Activated CD4-positive, CD25-positive, alpha-beta regulatory T cell treated with anti-CD3 and anti-CD28 coated beads, Interleukin-2, amount 50 U/mL, for 72 hours (primary cell): ENCODE results near the gene TMEM60.

Source experiments
- DNase-seq: peaks from one replicate; pipeline ENCODE4 v3.0.0; 2021

Gene TMEM60

DNA sequence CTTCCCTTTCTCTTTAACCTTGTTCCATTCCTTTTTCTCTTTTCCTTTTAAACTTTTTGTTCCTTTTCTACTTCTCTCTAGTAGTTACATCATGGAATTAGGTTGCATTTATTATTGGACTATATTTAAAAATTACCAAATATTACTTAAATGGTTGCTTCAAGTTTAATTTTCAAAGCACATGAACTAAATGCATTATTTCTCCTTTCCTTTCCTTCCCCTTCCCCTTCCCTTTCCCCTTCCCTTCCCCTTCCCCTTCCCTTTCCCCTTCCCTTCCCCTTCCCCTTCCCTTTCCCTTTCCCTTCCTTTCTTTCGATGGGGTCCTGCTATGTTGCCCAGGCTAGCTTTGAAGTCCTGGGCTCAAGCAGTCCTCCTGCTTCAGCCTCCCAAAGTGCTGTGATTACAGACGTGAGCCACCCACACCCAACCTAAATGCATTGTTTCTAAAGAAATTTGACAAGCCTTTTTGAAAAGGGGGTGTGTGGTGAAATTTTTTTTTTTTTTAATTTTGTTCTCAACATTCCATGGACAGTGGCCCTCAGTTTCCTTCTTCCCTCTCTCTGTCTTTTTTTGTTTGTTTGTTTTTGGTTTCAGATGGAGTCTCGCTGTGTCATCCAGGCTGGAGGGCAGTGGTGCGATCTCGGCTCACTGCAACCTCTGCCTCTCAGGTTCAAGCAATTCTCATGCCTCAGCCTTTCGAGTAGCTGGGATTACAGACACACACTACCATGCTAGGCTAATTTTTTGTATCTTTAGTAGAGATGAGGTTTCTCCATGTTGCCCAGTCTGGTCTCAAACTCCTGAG lies 31.2 kb downstream of the TMEM60 start:
- no peak for DNase-seq

DNA sequence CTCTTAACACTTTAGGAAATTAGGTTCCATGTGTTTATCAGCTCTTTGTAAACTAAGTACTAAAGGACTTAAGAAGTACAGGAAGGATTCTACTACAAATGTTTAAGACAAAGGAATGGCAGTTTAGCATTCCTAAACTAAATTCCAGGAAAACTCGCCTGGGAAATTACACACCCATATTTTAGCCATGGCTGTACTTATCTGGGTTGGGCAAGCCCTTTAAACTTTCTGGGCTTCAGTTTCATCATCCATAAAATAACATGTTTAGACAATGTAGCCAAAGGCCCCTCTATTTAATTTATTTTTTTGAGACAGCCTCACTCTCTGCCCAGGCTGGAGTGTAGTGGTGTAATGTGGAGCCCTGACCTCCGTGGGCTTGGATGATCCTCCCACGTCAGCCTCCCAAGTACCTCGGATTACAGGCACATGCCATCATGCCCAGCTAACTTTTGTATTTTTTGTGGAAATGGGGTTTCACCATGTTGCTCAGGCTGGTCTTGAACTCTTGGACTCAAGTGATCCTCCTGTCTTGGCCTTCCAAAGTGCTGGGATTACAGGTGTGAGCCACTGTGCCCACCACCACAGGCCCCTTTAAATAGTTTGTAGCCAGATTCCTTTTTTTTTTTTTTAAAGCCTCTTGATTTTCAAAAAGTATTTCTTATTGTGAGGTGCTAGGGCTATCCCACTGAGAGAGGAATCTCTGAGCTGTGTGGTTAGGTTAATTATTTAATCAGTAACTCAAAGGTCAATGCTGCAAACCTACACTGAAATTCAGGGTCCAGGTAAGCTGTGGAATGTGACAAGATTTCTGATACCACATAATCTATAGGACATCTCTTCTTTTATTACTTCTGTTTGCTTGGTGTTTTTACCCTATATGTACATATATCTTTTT lies 32.1 kb downstream of the TMEM60 start:
- no peak for DNase-seq

DNA sequence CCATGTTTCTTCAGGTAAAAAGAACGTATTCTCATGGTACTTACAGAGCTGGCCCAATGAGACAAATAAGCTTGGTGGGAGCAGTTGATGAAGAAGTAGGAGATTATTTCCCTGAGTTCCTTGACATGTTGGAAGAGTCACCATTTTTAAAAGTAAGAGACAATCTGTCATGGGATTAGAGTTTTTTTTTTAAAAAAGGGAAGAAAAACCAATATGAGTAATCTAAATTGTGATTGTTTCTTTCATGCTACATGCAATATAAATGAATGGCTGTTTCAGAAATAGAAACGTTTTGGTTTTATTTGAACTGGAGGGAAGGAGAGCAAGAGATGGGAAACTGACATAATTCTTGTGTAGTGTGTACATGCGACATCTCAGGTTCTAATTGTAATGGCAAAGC lies 32.8 kb downstream of the TMEM60 start:
- no peak for DNase-seq

DNA sequence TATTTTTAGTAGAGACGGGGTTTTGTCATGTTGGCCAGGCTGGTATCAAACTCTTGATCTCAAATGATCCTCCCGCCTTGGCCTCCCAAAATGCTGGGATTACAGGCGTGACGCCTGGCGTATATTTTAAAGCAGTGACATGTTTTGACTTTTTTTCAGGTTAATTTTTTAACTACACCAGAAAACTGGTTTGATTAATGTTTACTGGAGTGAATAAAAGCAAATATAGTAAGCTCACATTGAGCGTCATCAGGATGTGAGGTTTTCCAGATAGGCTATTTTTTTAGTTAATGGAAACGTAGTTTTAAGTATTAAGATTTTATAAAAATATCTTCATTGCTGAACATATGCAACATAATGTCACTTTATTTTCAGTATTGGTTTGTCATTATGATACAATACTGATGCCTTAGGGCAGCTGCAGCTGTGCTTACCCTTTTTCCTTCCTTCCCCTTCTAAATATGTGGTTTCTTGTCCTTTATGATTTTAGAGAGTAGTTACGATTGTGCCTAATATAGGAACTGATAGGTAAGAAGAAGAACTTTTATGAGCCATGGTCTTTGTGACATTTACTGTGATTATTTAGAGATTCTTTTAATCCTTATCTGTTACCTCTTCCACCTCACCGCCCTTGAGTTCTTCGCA lies 37.3 kb downstream of the TMEM60 start:
- no peak for DNase-seq

DNA sequence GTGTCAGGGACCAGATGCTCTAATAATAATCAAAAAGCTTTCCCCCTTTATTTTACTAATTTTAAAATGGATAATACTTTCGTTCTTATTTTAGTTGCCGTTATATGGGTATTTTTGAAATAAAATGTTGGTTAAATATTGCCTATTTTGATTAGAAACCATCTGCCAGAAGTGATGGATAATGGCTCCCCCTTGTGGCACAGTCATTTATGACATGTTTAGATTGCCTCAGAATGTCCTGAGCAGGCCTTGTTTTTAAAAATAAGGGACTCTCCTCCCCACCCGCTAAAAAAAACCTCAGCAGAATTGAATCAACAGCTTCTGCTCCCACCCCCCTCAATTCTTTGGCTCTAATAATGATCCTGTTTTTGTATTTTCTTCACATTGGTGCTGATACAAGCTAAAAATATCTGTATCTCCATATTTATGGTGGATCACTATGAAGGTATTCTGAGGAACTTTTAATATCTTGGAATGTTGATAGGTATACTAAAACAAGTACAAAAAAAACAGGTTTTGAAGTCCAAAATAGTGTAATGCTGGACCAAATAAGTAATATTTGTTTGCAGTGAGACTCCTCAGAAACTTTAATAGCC lies 38.8 kb downstream of the TMEM60 start:
- DNase-seq: peak; percentile 49

DNA sequence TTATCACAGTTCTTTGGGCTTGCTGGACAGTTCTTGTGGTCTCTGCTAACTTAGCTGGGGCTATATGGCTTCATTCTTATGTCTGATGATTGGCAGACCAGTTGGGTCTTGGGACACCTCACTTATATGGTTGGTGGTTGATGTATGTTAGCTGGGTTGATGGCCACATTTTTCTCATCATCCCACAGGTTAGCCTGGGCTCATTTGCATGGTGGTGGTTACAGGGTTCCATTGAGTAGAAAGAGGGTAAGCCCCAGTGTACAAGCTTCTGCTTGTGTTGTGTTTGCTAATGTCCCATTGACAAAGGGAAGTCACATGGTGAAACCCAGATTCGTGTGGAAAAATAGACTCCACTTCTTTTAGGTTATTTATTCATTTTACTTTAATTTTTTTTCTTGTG lies 40.6 kb downstream of the TMEM60 start:
- no peak for DNase-seq

DNA sequence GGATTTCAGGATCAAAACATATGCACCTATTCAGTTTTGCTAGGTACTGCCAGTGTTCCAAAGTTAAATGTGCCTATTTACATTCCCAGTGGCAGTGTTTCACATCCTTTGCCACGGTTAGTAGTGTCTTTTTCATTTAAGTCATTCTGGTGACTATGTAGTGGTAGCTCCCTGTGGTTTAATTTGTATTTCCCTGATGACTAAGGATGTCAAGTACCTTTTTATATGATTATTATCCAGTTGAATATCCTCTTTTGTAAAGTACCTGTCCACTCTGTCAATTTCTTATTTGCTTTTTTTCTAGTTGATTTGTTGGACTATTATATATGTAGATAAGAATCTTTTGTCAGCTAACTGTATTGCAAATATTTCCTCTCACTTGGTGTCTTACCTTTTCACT lies 45.1 kb downstream of the TMEM60 start:
- DNase-seq: no peak

DNA sequence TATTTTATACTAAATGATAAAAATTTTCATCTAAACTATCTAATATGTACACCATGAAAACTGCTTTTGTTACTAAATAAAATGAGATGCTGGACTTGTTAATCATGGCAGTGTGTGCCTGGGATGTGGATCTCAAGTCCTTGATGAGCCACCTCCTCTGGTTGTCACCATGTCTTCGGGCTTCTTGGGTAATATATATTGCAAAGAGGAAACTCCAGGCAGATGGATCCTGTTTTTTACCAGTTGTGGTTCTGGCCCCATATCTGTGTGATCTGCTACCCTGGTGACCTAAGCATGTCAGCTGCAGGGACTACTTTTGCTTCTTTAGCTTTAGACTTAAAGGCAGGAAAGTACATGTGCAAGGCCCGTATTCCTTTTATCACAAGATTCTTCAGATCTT lies 46.2 kb downstream of the TMEM60 start:
- DNase-seq: no peak

DNA sequence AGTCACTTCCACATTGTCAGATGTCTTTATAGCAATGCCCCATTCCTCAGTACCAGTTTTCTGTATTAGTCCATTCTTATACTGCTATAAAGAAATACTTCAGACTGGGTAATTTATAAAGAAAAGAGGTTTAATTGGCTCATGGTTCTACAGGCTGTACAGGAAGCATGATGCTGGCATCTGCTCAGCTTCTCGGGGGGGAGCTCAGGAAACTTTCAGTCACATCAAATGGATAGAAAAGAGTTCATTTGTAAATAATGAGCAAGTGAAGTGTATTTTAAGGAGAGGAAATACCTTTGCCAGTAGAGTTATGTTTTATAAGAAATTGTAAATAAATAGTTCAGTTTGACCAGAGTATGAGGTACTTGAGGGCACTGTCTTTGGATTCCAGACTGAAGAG lies 50.5 kb downstream of the TMEM60 start:
- DNase-seq: no peak

DNA sequence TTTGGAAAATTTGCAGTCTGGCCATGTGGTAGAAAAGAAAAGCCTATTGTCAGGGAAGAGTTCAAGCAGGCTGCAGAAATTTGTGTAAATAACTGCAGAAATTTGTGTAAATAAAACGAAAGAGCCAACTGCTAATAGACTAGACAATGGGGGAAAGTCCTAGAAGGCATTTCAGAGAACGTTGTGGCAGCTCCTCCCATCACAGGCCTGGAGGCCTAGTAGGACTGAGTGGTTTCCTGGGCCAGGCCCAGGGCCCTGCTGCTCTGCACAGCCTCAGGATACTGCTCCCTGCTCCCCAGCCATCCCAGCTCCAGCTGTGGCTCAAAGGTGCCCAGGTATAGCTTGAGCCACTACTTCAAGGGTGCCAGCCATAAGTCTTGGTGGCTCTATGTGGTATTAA lies 51.1 kb downstream of the TMEM60 start:
- DNase-seq: no peak

DNA sequence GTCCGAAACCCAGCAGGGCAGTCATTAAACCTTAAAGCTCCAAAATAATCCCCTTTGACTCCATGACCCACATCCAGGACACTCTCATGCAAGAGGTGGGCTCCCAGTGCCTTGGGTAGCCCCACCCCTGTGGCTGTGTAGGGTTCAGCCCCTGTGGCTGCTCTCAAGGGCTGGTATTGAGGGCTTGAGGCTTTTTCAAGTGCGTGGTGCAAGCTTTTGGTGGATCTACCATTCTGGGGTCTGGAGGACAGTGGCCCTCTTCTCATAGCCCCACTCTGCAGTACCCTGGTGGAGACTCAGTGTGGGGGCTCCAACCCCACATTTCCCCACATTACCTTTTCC lies 51.4 kb downstream of the TMEM60 start:
- no peak for DNase-seq

DNA sequence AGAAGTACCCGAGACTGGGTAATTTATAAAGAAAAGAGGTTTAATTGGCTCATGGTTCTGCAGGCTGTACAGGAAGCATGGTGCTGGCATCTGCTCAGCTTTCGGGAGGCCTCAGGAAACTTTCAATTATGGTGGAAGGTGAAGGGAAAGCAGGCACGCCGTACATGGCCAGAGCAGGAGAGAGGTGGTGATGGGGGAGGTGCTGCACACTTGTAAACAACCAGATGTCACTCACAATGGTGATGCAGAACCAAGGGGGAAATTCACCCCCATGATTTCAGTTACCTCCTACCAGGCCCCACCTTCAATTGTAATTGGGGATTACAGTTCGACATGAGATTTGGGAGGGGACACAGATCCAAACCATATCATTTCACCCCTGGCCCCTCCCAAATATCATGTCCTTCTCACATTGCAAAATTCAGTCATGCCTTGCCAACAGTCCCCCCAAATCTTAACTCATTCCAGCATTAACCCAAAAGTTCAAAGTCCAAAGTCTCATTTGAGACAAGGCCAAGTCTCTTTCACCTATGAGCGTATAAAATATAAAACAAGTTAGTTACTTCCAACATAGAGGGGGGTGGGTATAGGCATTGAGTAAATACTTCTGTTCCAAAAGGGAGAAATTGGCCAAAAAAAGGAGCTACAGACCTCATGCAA lies 51.9 kb downstream of the TMEM60 start:
- DNase-seq: no peak

DNA sequence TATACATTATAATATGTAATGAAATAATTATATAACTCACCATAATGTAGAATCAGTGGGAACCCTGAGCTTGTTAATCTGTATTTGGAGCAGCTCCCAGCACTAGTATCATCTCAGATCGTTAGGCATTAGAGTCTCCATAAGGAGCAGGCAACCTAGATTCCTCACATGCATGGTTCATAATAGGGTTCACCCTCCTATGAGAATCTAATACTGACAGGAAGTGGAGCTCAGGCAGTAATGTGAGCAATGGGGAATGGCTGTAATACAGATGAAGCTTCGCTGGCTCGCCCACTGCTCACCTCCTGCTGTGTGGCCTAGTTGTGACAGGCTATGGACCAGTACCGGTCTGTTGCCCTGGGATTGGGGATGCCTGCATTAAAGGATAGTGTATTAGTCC lies 52.5 kb downstream of the TMEM60 start:
- no peak for DNase-seq
